HepG2 (cell line): Measurements from ENCODE around the gene OR6C2.

ENCODE experiments used
- ATF1 ChIP-seq: IDR thresholded peaks from 2 replicates; pipeline ENCODE4 v1.6.1; 2016; ENCODE audit warnings: mild to moderate bottlenecking, control low read depth
- FOXJ3 ChIP-seq: sonication (generic); formaldehyde crosslinking; IDR thresholded peaks from 2 replicates; pipeline ENCODE4 v1.4.0; 2020; ENCODE audit warnings: missing genetic modification reagents, mild to moderate bottlenecking, borderline replicate concordance
- GATAD2A ChIP-seq: IDR thresholded peaks from 2 replicates; pipeline ENCODE4 v1.6.1; 2016
- MTA1 ChIP-seq: sonication (generic); formaldehyde crosslinking; IDR thresholded peaks from 2 replicates; pipeline ENCODE4 v1.4.0; 2020; ENCODE audit warnings: missing genetic modification reagents, mild to moderate bottlenecking, borderline replicate concordance
- PHF20 ChIP-seq: sonication (generic); formaldehyde crosslinking; IDR thresholded peaks from 2 replicates; pipeline ENCODE4 v1.5.0; 2020; ENCODE audit warnings: mild to moderate bottlenecking, missing genetic modification reagents
- POLR2A ChIP-seq, 2 experiments: IDR thresholded peaks; 2 replicates each; pipeline ENCODE4 v1.6.1; 2011; ENCODE audit warnings: low read depth in 2 of 2, low read length in 2 of 2, mild to moderate bottlenecking in 1 of 2, moderate library complexity in 1 of 2; ENCODE audit not compliant: insufficient read depth in 1 of 2
- POLR2AphosphoS5 ChIP-seq: IDR thresholded peaks from 2 replicates; pipeline ENCODE4 v1.6.1; 2012; ENCODE audit warnings: low read depth, low read length
- RELA ChIP-seq: sonication (generic); formaldehyde crosslinking; IDR thresholded peaks from 2 replicates; pipeline ENCODE4 v1.4.0; 2020; ENCODE audit warnings: missing genetic modification reagents
- SMARCE1 ChIP-seq: fragments of 450-650 bp; IDR thresholded peaks from 2 replicates; pipeline ENCODE4 v1.6.1; 2017; ENCODE audit warnings: borderline replicate concordance
- ZBTB7A ChIP-seq: sonication (generic); formaldehyde crosslinking; IDR thresholded peaks from 2 replicates; pipeline ENCODE4 v1.8.0; 2022; ENCODE audit warnings: mild to moderate bottlenecking, missing genetic modification reagents
- ZNF24 ChIP-seq: fragments of 450-650 bp; IDR thresholded peaks from 2 replicates; pipeline ENCODE4 v1.6.1; 2017; ENCODE audit warnings: antibody characterized with exemption, mild to moderate bottlenecking
- ZNF598 ChIP-seq: sonication (generic); formaldehyde crosslinking; IDR thresholded peaks from 2 replicates; pipeline ENCODE4 v1.5.1; 2020; ENCODE audit warnings: mild to moderate bottlenecking, missing genetic modification reagents, borderline replicate concordance
- ZNF737 ChIP-seq: sonication (generic); formaldehyde crosslinking; IDR thresholded peaks from 2 replicates; pipeline ENCODE4 v1.5.0; 2020; ENCODE audit warnings: missing genetic modification reagents, mild to moderate bottlenecking, borderline replicate concordance

GRCh38 chr12:55400229-55400628 lies 43.6 kb upstream of the OR6C2 start, which contains the start of gene OR6C65:
- TF ChIP-seq SMARCE1 (no peak), ZNF737 (CRISPR knock-in tag) (no peak), RELA (CRISPR knock-in tag) (no peak), ATF1 (CRISPR knock-in tag) (no peak), ZNF598 (CRISPR knock-in tag) (no peak), POLR2A (IDR thresholded peaks at IDR 0.05; ENCODE audit: insufficient read depth in 1 of 2, low read depth in 2 of 2, low read length in 2 of 2) (no peak), FOXJ3 (no peak), PHF20 (CRISPR knock-in tag) (no peak), MTA1 (no peak), ZBTB7A (CRISPR knock-in tag) (no peak), POLR2AphosphoS5 (no peak), ZNF24 (no peak), GATAD2A (CRISPR knock-in tag) (no peak)
